ENCODE results near the gene GTPBP1. TPM values are rescaled to one million over a fixed set of nuclear protein-coding genes. Genes with fewer than 3 reads are reported as not detected.

GTPBP1 gene
- total and polyA plus RNA-seq, 2 of the 13 experiments (the other 11 are each of a cell fraction or from before 2014, with no cell fraction given): 22.3 to 27.0 TPM

GRCh38 chr22:38755155-38755910 lies 49.6 kb downstream of the GTPBP1 start (continued):
- TF ChIP-seq ETS1 (CRISPR knock-in tag; IDR thresholded peaks at IDR 0.05): no peak
- TF ChIP-seq ZC3H4 (CRISPR knock-in tag; IDR thresholded peaks at IDR 0.05; ENCODE audit: borderline replicate concordance): no peak
- TF ChIP-seq NR3C1 (CRISPR knock-in tag; IDR thresholded peaks at IDR 0.05): no peak
- no peak for TF ChIP-seq DDIT3 (CRISPR knock-in tag; IDR thresholded peaks at IDR 0.05)
- no peak for TF ChIP-seq NFE2L2 (IDR thresholded peaks at IDR 0.05; ENCODE audit: low read length)
- no peak for TF ChIP-seq USF2 (IDR thresholded peaks at IDR 0.05; ENCODE audit: low read depth, low read length)
- no peak; the same call in 1 of the 2 replicates for TF ChIP-seq USF2 (CRISPR knock-in tag; IDR thresholded peaks at IDR 0.05; ENCODE audit: borderline replicate concordance)
- peak; percentile 20; the same call in 1 of the 2 replicates for TF ChIP-seq ZNF547 (CRISPR knock-in tag; IDR thresholded peaks at IDR 0.05)
- no peak for TF ChIP-seq XBP1 (CRISPR knock-in tag; IDR thresholded peaks at IDR 0.05)
- TF ChIP-seq SATB2 (CRISPR knock-in tag; IDR thresholded peaks at IDR 0.05): 0 out of 2 replicates have a peak, but pooled peaks have one; percentile 40
- TF ChIP-seq NAIF1 (CRISPR knock-in tag; IDR thresholded peaks at IDR 0.05; ENCODE audit: borderline replicate concordance): no peak
- TF ChIP-seq ZBTB20 (CRISPR knock-in tag; IDR thresholded peaks at IDR 0.05; ENCODE audit: borderline replicate concordance, low read depth): no peak
- peak; percentile 78; the same call in 1 of the 2 replicates for TF ChIP-seq ARNTL (CRISPR knock-in tag; IDR thresholded peaks at IDR 0.05)
- no peak for TF ChIP-seq NFYC (CRISPR knock-in tag; IDR thresholded peaks at IDR 0.05)
- TF ChIP-seq PATZ1 (CRISPR knock-in tag; IDR thresholded peaks at IDR 0.05): peak; percentile 93
- peak; percentile 71 to 87 for TF ChIP-seq POLR2A (IDR thresholded peaks at IDR 0.05; ENCODE audit: insufficient read depth in 1 of 2, low read depth in 2 of 2, low read length in 2 of 2)
- no peak for TF ChIP-seq HMGXB3 (CRISPR knock-in tag; IDR thresholded peaks at IDR 0.05; ENCODE audit: borderline replicate concordance)
- TF ChIP-seq ZNF296 (CRISPR knock-in tag; conservative IDR thresholded peaks at IDR 0.05): 0 out of 2 replicates have a peak, but pooled peaks have one; percentile 37
- peak; percentile 56 for TF ChIP-seq SOX5 (CRISPR knock-in tag; IDR thresholded peaks at IDR 0.05; ENCODE audit: borderline replicate concordance)
- TF ChIP-seq ZBTB38 (CRISPR knock-in tag; IDR thresholded peaks at IDR 0.05): peak; percentile 62; the same call in 1 of the 2 replicates
